HG02759 (cell line): Measurements from ENCODE around the gene SPACA7.
"Not testable (repeated sequence)": the region's sequence is repeated elsewhere in the genome, so short reads cannot be mapped to it uniquely, and the experiment has no call there.

Source experiments
- ATAC-seq: cut with Tn5 transposase; IDR thresholded peaks from one replicate; pipeline ENCODE4 v1.9.1; 2021; ENCODE audit warnings: mild to moderate bottlenecking, moderate library complexity; ENCODE audit not compliant: unreplicated experiment

Gene SPACA7

DNA sequence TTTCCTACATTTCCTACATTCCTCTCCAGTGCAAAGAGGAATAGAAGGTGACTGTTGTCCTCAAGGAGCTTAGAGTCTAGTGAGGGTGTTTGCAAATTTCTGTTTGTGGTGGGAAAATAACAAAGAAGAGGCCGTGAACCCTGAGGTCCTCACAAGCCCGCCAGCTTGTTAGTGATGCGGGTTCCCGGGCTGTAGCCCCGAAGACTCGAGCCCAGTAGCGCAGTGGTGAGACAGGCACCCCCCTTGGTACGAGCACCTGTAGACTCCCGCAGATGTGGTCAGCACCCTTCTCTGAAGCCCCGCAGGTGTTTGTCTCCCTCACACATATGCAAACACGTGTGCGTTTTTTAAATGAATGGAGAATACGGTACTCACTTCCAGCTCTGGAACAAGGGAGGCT is 26.5 kb upstream of the SPACA7 start:
- ATAC-seq: no peak

DNA sequence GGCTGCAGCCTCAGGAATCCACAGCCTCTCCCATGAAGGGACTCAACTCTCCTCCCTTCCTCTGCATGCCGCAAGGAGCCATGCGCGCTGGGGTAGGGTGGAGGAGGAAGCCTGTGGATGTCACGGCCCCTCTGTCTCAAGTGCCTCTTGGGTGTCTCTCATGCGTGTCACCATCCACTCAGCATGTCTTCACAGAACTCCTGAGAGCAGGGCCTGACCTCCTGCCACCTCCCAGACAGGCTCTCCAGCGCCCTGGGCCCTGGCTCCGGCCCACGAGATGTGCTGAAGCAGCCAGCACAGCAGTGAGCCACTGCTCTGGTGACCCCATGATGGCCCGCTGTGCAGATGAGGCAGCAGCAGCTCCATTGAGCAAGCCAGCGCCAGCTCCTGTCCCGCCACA is 25.9 kb upstream of the SPACA7 start:
- no peak for ATAC-seq

- no peak for ATAC-seq
Measured at GRCh38 chr13:112351825-112352224, 24.3 kb upstream of the SPACA7 start.

DNA sequence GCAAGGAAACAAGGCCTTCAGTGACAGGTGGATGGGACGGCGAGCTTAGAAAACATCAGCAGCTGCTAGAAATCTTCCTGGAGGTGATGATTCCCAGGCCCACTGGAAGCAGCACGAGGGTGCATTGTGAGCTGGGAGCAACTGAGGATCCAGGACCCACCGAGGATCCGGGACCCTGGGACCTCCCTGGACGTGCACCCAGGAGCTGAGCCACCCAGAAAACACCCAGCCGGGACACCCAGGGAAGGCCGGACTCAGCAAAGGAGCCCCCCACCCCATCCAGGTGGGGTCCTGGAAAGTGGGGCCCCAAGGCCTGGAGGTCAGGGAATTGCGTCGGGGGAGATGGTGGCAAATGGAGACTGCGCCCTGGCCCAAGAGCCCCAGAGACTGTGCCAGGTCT is 22.3 kb upstream of the SPACA7 start:
- no peak for ATAC-seq

DNA sequence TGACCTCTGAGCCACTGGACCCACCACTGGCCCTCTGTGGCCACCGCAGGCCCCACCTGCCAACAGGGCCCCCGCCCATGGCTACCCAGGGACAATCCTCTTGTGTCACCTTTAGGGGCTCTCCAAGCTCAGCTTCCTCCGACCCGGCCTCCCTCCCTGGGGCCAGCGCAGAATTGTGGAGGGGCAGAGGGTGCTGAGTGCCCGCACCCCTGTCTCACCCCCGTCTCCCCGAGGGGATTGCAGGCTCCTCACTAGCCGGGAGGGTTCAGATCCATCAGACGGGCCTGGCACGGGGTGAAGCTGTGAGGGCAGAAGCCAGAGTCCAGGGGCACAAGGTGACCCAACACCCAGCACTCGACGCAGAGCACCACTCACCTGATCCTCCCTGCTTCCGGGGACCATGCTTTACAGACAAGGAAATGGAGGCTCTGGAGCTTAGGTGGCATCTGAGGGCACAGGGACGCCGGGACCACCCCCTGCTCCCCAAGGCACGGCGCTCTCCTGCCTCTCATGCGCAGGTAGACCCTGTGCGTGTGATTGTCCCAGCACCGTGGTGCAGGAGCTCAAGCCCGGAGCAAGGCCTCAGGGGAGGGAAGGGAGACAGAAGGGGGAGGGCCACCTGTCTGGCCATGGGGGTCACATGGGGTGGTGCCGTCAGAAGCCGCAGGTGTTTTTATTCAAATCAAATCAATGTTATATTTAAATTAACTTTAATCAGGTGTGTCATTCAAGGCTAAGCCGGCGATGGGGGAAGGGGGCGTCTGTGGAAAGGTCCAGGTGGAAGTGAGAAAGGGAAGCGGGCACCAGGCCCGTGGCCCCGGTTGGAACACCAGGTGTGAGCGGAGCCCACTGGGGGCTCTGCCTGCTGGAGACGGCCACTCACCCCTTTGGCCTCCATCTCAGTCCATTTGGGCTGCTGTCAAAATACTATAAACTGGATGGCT is 21.6 kb upstream of the SPACA7 start:
- no peak for ATAC-seq

DNA sequence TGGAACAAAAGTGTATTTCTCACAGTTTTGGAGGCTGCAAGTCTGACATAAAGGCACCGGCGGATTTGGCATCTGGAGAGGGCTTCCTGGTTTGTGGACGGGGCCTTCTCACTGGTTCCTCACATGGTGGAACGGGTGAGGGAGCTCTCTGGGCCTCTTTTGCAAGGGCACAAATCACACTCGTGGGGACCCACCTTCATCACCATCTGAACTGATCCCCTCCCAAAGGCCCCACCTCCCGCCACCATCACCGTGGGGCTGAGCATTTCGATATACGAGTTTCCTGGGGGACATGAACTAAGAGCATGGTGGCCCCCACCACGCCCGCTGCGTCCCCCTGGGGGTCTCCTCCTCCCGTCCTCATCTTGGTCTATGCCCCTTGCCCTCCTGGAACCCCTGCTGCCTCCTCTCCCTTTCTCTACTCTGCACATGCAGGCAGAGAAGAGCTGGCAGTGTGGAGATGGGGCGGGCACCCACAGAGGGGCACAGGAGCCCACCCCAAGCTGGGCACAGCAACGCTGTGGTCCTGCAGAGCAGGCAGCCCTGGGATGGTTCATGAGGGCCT is 20.8 kb upstream of the SPACA7 start:
- ATAC-seq: no peak

GRCh38 chr13:112356190-112356589 is 20.0 kb upstream of the SPACA7 start:
- ATAC-seq: no peak

DNA sequence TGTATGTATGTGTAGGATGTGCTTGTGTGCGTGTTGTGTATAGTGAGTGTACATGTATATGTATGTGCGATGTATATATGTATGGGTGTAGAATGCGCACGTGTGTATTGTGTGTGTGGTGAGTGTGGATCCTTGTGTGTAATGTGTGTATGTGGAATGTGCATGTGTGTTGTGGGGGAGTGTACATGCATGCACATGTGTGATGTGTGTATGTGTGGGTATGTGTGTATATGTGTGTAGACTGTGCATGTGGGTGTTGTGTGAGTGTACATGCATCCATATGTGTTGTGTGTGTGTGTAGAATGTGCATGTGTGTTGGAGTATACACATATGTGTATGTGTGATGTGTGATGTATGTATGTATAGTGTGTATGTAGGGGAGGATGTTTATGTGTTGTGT is 18.0 kb upstream of the SPACA7 start:
- ATAC-seq: no peak

- ATAC-seq: no peak
Measured at GRCh38 chr13:112362021-112362420, 14.1 kb upstream of the SPACA7 start.

- ATAC-seq: no peak
Measured at GRCh38 chr13:112363867-112364528, 12.2 kb upstream of the SPACA7 start.

DNA sequence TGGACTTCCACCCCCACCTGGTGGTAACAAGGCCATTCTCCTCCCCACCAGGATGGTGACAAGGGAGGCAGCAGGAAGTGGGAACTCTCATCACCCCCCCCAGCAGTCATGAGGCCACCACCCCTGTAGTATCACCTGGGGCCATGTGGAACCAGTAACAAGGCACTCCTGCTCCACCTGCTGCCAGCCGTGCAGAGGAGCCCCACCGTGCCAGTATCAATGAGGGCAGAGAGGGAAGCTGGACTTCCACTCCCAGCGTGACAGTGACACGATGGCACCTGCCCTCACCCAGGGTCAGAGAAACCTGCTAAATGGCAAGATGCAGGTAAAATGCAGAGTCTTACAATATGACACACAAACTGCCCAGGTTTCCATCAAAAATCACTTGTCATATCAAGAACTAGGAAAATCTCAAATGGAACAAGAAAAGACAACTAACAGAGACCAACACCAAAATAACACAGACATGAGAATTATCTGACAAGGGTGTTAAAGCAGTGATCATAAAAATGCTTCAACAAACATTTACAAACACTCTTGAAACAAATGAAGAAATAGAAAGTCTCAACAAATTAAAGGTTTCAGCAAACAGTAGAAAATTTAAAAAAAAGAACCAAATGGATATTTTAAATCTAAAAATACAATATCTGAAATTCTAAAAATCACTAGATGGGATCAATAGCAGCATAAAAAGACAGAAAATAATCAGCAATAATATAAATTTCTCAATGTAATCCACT is 9.1 kb upstream of the SPACA7 start:
- ATAC-seq: no peak

- ATAC-seq: no peak
Measured at GRCh38 chr13:112368883-112369282, 7.3 kb upstream of the SPACA7 start.

- no peak for ATAC-seq
Measured at GRCh38 chr13:112370311-112370710, 5.8 kb upstream of the SPACA7 start.

DNA sequence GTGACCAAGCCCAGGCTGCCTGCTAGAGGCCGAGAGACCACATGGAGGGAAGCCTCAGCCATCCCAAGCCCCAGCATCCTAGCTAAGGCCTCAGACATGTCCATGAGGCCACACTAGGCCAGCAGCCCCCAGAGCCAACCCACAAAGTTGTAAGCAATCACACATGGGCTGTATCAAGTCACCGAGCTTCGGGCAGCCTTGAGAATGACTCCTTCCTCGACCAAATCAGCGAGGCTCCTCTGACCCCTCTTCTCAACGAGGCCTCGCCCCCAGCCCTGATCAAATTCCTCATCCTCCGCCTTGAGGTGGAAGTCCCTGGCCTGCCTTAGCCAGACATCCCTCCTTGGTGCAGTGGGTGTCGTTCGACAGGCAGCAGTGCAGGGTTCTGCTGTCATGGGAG is 1.9 kb upstream of the SPACA7 start:
- no peak for ATAC-seq

DNA sequence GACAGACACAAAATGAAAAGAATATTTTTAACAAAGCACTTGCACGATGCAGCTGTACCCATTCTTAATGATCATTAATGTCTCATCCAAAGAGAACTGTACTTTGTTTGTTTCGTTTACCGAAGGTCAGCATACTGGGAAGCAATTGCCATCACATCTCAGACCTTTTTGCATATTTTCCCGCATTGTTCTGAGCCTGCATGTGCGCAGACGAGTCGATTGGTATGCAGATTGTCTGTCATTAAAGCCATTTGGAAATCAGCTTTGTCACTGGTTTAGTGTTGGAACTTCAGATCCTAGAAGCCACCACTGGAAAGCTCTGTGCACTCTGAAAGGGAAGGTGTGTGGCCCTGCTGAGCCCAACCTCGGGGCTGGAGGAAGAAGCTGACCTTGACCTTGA is 15.6 kb downstream of the SPACA7 start:
- no peak for ATAC-seq

DNA sequence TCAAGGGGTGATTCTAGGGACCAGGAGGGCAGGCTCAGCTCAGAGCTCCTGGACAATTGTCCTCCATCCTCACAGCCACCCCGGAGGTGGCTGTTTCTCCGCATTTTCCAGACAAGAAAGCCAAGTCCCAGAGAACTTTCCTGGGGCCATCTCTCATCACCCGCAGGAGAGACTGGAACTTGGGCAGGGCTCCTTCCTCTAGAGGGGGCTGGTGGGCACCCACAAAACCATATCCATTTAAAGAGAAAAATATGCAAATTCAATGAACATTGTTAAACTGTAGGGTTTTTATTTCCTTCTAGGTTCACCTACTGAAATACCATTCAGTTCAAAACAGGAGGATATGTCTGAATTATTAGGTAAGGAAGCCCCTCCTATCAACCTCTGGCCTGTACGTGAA is 16.6 kb downstream of the SPACA7 start:
- no peak for ATAC-seq

GRCh38 chr13:112395022-112395421 is 18.9 kb downstream of the SPACA7 start:
- not testable (repeated sequence) for ATAC-seq

GRCh38 chr13:112395941-112396340 is 19.8 kb downstream of the SPACA7 start:
- not testable (repeated sequence) for ATAC-seq

DNA sequence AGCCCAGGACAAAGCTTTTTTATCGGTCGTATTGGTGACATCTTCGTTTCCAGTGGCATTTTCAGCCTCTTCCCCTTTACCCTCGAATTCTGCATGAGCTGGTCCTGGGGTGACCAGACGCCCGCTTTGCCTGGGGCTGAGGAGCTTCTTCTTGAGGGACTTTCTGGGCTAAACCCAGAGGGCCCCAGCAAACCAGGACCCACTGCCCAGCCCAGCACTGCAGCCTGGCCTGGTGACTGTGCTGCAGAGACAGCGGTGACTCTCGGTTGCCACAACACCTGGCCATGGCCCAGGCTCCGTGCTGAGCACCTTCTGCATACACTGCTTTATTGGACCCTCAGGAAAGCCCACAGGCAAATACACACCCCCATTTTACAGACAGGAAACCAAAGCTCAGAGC is 21.0 kb downstream of the SPACA7 start:
- no peak for ATAC-seq

- not testable (repeated sequence) for ATAC-seq
Measured at GRCh38 chr13:112398347-112398746, 22.2 kb downstream of the SPACA7 start.

- not testable (repeated sequence) for ATAC-seq
Measured at GRCh38 chr13:112409828-112410227, 33.7 kb downstream of the SPACA7 start.
